Endothelial cell (in vitro differentiated cells): ENCODE data around the gene MROH8. TPM values are rescaled to one million over a fixed set of nuclear protein-coding genes. Genes with fewer than 3 reads are reported as not detected.

ENCODE experiments used
- DNase-seq: peaks from one replicate; pipeline ENCODE4 v3.0.0; 2021; ENCODE audit warnings: low spot score
- H3K27ac Mint-ChIP-seq: one replicate; pipeline ENCODE4 v1.8.0; 2021; ENCODE audit warnings: mixed read lengths, inconsistent platforms; ENCODE audit not compliant: unreplicated experiment
- H3K27me3 Mint-ChIP-seq: one replicate; pipeline ENCODE4 v1.8.0; 2021; ENCODE audit warnings: mild to moderate bottlenecking, moderate library complexity, mixed read lengths, inconsistent platforms; ENCODE audit not compliant: unreplicated experiment
- H3K36me3 Mint-ChIP-seq: one replicate; pipeline ENCODE4 v1.8.0; 2021; ENCODE audit warnings: mild to moderate bottlenecking, low read depth, mixed read lengths, inconsistent platforms; ENCODE audit not compliant: unreplicated experiment
- H3K4me1 Mint-ChIP-seq: one replicate; pipeline ENCODE4 v1.8.0; 2021; ENCODE audit warnings: mild to moderate bottlenecking, mixed read lengths, inconsistent platforms; ENCODE audit not compliant: unreplicated experiment
- H3K4me3 Mint-ChIP-seq: one replicate; pipeline ENCODE4 v1.8.0; 2021; ENCODE audit warnings: mild to moderate bottlenecking, mixed read lengths, inconsistent platforms; ENCODE audit not compliant: unreplicated experiment
- H3K9me3 Mint-ChIP-seq: one replicate; pipeline ENCODE4 v1.8.0; 2021; ENCODE audit warnings: mixed read lengths, inconsistent platforms; ENCODE audit not compliant: unreplicated experiment
- CTCF ChIP-seq: fragments of 200-600 bp; sonication (generic); IDR thresholded peaks from one replicate; pipeline ENCODE4 v1.5.0; 2021; ENCODE audit warnings: antibody characterized with exemption; ENCODE audit not compliant: unreplicated experiment
- total RNA-seq: library from RNA; stranded (reverse); fragmentation: NEBNext Ultra II Directional; extraction: Animal tissue kit (Norgen Biotek cat#: 25700); gene quantifications from one replicate; pipeline ENCODE4 v1.2.1, GENCODE V29; 2021; ENCODE audit not compliant: unreplicated experiment

Gene MROH8
- total RNA-seq, 1 donor from 2014 or later = 4.3 TPM

- no peak for TF ChIP-seq CTCF
These were observed 32.1 kb downstream of the MROH8 start for GRCh38 chr20:37147250-37147649.

GRCh38 chr20:37144856-37145404 is 34.4 kb downstream of the MROH8 start:
- DNase-seq = no peak
- Mint-ChIP-seq H3K4me3 (no peak overlapping the region), H3K9me3 (no peaks in the 10 kb centered on the region), H3K36me3 (no peaks in the 10 kb centered on the region), H3K4me1 (no peaks in the 10 kb centered on the region), H3K27ac (no peak overlapping the region), H3K27me3 (no peaks in the 10 kb centered on the region)
- no peak for TF ChIP-seq CTCF

More at GRCh38 chr20:37147250-37147649, 32.1 kb downstream of the MROH8 start:
- Mint-ChIP-seq H3K36me3 (peaks cover 3% of the 10 kb centered on the region), H3K4me1 (no peaks in the 10 kb centered on the region), H3K27me3 (no peaks in the 10 kb centered on the region), H3K4me3 (no peak overlapping the region), H3K27ac (no peak overlapping the region), H3K9me3 (no peaks in the 10 kb centered on the region)
- DNase-seq = no peak

GRCh38 chr20:37142708-37143107 is 36.6 kb downstream of the MROH8 start:
- no peaks in the 10 kb centered on the region for H3K36me3 Mint-ChIP-seq
- H3K4me1 Mint-ChIP-seq = no peaks in the 10 kb centered on the region
- TF ChIP-seq CTCF = no peak
- no peaks in the 10 kb centered on the region for H3K27me3 Mint-ChIP-seq
- H3K27ac Mint-ChIP-seq = no peak overlapping the region
- H3K9me3 Mint-ChIP-seq = no peaks in the 10 kb centered on the region
- no peak overlapping the region for H3K4me3 Mint-ChIP-seq
- no peak for DNase-seq

- TF ChIP-seq CTCF = no peak
- Mint-ChIP-seq H3K27me3 (peaks cover 4% of the 10 kb centered on the region), H3K4me3 (no peak overlapping the region), H3K9me3 (no peaks in the 10 kb centered on the region), H3K27ac (no peak overlapping the region), H3K4me1 (no peaks in the 10 kb centered on the region), H3K36me3 (no peaks in the 10 kb centered on the region)
- no peak for DNase-seq
These were observed 41.8 kb downstream of the MROH8 start for GRCh38 chr20:37137547-37137946.

GRCh38 chr20:37133952-37134351 is 45.4 kb downstream of the MROH8 start:
- Mint-ChIP-seq H3K27ac (no peak overlapping the region), H3K4me3 (no peak overlapping the region), H3K36me3 (no peaks in the 10 kb centered on the region), H3K9me3 (no peaks in the 10 kb centered on the region), H3K27me3 (peaks cover 4% of the 10 kb centered on the region), H3K4me1 (no peaks in the 10 kb centered on the region)
- TF ChIP-seq CTCF = no peak
- DNase-seq = no peak
